Measurements from ENCODE around the gene HKDC1. TPM values are rescaled to one million over a fixed set of nuclear protein-coding genes. Genes with fewer than 3 reads are reported as not detected.

HKDC1 gene
- total RNA-seq, 1 experiment from 2014 or later, result 1.7 TPM

DNA sequence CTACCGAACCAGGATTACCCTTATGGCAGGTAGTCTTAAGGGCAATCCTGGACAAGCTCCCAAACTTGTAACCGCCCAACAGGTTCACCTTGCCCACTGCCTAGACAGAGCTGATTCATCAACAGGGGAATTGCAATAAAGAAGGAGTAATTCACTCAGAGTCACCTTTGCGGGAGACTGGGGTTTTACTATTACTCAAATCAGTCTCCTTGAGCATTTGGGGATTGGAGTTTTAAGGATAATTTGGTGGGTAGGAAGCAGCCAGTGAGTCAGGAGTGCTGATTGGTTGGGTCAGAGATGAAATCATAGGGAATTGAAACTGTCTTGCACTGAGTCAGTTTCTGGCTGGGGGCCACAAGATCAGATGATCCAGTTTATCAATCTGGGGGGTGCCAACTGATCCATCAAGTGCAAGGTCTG is 83.5 kb downstream of the HKDC1 start (continued):
- TF ChIP-seq, protein P1, sequence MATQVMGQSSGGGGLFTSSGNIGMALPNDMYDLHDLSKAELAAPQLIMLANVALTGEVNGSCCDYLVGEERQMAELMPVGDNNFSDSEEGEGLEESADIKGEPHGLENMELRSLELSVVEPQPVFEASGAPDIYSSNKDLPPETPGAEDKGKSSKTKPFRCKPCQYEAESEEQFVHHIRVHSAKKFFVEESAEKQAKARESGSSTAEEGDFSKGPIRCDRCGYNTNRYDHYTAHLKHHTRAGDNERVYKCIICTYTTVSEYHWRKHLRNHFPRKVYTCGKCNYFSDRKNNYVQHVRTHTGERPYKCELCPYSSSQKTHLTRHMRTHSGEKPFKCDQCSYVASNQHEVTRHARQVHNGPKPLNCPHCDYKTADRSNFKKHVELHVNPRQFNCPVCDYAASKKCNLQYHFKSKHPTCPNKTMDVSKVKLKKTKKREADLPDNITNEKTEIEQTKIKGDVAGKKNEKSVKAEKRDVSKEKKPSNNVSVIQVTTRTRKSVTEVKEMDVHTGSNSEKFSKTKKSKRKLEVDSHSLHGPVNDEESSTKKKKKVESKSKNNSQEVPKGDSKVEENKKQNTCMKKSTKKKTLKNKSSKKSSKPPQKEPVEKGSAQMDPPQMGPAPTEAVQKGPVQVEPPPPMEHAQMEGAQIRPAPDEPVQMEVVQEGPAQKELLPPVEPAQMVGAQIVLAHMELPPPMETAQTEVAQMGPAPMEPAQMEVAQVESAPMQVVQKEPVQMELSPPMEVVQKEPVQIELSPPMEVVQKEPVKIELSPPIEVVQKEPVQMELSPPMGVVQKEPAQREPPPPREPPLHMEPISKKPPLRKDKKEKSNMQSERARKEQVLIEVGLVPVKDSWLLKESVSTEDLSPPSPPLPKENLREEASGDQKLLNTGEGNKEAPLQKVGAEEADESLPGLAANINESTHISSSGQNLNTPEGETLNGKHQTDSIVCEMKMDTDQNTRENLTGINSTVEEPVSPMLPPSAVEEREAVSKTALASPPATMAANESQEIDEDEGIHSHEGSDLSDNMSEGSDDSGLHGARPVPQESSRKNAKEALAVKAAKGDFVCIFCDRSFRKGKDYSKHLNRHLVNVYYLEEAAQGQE (IDR thresholded peaks at IDR 0.05; ENCODE audit: low read depth), result no peak

DNA sequence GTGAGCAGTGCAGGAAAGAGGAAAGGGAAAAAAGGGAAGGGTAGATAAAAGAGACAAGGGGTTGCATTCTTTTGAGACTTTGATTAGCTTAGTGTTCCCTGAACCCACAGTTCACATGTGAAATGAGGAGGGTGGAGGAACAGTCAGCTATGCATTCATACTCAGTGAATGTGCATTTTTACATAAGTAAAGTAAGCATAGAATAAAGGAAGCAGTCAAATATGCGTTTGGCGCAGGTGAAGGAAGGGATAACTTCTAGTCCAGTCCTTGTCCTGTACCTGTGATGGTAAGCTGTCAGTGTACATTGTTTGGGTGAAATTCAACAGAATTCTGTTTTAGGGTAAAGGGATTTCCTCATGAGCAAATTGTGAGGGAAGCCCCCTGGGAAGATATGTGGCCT is 86.3 kb downstream of the HKDC1 start:
- Histone ChIP-seq H3K27ac (ENCODE audit: low read depth, low read length) (no peak overlapping the region), H3K9me3 (ENCODE audit: control insufficient read depth in 1 of 2, insufficient read depth in 1 of 2, low read depth in 1 of 2, low read length in 2 of 2) (no peaks in the 10 kb centered on the region), H4K20me1 (ENCODE audit: insufficient read depth) (no peaks in the 10 kb centered on the region), H3K36me3 (ENCODE audit: control insufficient read depth in 1 of 2, insufficient read depth in 2 of 2, low read length in 2 of 2) (no peaks in the 10 kb centered on the region), H3K9me2 (ENCODE audit: insufficient read depth) (no peaks in the 10 kb centered on the region), H3K9ac (ENCODE audit: low read length) (no peak overlapping the region), H3K4me1 (ENCODE audit: control insufficient read depth in 1 of 2, insufficient read depth in 2 of 2, low read length in 2 of 2) (no peaks in the 10 kb centered on the region), H2AFZ (ENCODE audit: low read depth, low read length, poor library complexity, severe bottlenecking) (no peak overlapping the region), H3K27me3 (ENCODE audit: insufficient read depth, low read length) (no peaks in the 10 kb centered on the region), H3K4me3 (replicated peaks in 1 of 2; ENCODE audit: low read depth in 1 of 2, low read length in 2 of 2) (no peak overlapping the region), H3K4me2 (ENCODE audit: low read length) (no peak overlapping the region), H3K79me2 (ENCODE audit: insufficient read depth, low read length) (no peaks in the 10 kb centered on the region)
- RAD21 ChIA-PET (ENCODE audit: low non-redundant PET in 1 of 2, low total read pairs in 2 of 2, uncharacterized antibody in 2 of 2, unreplicated experiment in 2 of 2), result no interaction called here
- POLR2A ChIA-PET, result no interaction called here
- DNase-seq (ENCODE audit: low read depth, low spot score) (no peak), ATAC-seq (no peak)
- CTCF ChIA-PET, result no interaction called here
- BruUV-seq (replicated peaks), result no TSS peak
- intact Hi-C loops (cut with micrococcal nuclease), result no loop called here
- TF ChIP-seq ZFX (IDR thresholded peaks at IDR 0.05) (no peak), SRF (IDR thresholded peaks at IDR 0.05; ENCODE audit: low read depth) (no peak), EGR1 (IDR thresholded peaks at IDR 0.05; ENCODE audit: low read depth) (no peak), SP1 (IDR thresholded peaks at IDR 0.05; ENCODE audit: low read depth) (no peak), FOSL1 (IDR thresholded peaks at IDR 0.05; ENCODE audit: low read depth) (no peak), POLR2AphosphoS5 (IDR thresholded peaks at IDR 0.05; ENCODE audit: low read depth, low read length) (no peak)
- TF ChIP-seq, protein P2, sequence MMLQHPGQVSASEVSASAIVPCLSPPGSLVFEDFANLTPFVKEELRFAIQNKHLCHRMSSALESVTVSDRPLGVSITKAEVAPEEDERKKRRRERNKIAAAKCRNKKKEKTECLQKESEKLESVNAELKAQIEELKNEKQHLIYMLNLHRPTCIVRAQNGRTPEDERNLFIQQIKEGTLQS (IDR thresholded peaks at IDR 0.05), result no peak
